Measurements from ENCODE around the gene CDKN2B. TPM values are rescaled to one million over a fixed set of nuclear protein-coding genes. Genes with fewer than 3 reads are reported as not detected.

The CDKN2B gene
- total and polyA plus RNA-seq, 2 experiments from 2014 or later, result 0.29 to 0.83 TPM

DNA sequence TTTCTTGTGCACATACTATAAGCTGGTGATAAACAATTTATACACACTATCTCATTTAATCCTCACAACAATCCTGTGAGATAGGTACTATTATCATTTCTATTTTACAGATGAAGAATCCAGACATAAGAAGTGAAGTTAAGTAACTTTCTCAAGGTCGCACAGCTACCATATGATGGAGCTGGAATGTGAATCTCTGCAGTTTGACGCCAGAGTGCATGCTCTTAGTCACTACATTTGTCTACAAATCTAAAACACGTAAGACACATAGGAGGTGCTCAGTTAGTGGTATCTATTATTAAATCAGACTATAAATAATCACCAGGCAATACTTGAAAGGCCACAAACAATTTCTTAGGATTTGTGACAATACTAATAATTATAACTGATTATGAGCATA lies 45.0 kb upstream of the CDKN2B start:
- Histone ChIP-seq H3F3A (replicated peaks; ENCODE audit: low read depth) (no peaks in the 10 kb centered on the region), H3K4me3 (no peak overlapping the region), H3K9me2 (ENCODE audit: insufficient read depth) (no peaks in the 10 kb centered on the region), H3K4me1 (ENCODE audit: insufficient read depth) (no peaks in the 10 kb centered on the region), H4K20me1 (replicated peaks; ENCODE audit: insufficient read depth) (no peaks in the 10 kb centered on the region), H3K79me2 (replicated peaks; ENCODE audit: insufficient read depth) (no peaks in the 10 kb centered on the region), H3K4me2 (no peak overlapping the region), H2AFZ (no peak overlapping the region), H3K27me3 (ENCODE audit: insufficient read depth) (no peaks in the 10 kb centered on the region), H3K27ac (ENCODE audit: low read depth) (no peak overlapping the region), H3K36me3 (ENCODE audit: insufficient read depth) (no peaks in the 10 kb centered on the region)
- H3K4me3 Mint-ChIP-seq, result no peak overlapping the region
- ATAC-seq (no peak), DNase-seq (ENCODE audit: low spot score) (no peak)
- TF ChIP-seq STAT1 (IDR thresholded peaks at IDR 0.05; ENCODE audit: unreplicated experiment) (no peak), ZNF114 (CRISPR knock-in tag; IDR thresholded peaks at IDR 0.05) (no peak), EZH2phosphoT487 (IDR thresholded peaks at IDR 0.05; ENCODE audit: unreplicated experiment) (no peak), REST (IDR thresholded peaks at IDR 0.05; ENCODE audit: unreplicated experiment) (no peak), POLR2AphosphoS5 (IDR thresholded peaks at IDR 0.05; ENCODE audit: low read depth) (no peak), JUNB (IDR thresholded peaks at IDR 0.05; ENCODE audit: unreplicated experiment) (no peak), CREB1 (CRISPR knock-in tag; IDR thresholded peaks at IDR 0.05; ENCODE audit: low read depth) (no peak), EZH2 (IDR thresholded peaks at IDR 0.05; ENCODE audit: low read depth, unreplicated experiment) (no peak), ZNF331 (CRISPR knock-in tag; IDR thresholded peaks at IDR 0.05; ENCODE audit: low read depth) (no peak), NANOG (IDR thresholded peaks at IDR 0.05; ENCODE audit: borderline replicate concordance) (no peak)
- TF ChIP-seq, protein P1, sequence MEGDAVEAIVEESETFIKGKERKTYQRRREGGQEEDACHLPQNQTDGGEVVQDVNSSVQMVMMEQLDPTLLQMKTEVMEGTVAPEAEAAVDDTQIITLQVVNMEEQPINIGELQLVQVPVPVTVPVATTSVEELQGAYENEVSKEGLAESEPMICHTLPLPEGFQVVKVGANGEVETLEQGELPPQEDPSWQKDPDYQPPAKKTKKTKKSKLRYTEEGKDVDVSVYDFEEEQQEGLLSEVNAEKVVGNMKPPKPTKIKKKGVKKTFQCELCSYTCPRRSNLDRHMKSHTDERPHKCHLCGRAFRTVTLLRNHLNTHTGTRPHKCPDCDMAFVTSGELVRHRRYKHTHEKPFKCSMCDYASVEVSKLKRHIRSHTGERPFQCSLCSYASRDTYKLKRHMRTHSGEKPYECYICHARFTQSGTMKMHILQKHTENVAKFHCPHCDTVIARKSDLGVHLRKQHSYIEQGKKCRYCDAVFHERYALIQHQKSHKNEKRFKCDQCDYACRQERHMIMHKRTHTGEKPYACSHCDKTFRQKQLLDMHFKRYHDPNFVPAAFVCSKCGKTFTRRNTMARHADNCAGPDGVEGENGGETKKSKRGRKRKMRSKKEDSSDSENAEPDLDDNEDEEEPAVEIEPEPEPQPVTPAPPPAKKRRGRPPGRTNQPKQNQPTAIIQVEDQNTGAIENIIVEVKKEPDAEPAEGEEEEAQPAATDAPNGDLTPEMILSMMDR (conservative IDR thresholded peaks at IDR 0.05; ENCODE audit: low read depth in 2 of 2), result no peak
- TF ChIP-seq, protein P2, sequence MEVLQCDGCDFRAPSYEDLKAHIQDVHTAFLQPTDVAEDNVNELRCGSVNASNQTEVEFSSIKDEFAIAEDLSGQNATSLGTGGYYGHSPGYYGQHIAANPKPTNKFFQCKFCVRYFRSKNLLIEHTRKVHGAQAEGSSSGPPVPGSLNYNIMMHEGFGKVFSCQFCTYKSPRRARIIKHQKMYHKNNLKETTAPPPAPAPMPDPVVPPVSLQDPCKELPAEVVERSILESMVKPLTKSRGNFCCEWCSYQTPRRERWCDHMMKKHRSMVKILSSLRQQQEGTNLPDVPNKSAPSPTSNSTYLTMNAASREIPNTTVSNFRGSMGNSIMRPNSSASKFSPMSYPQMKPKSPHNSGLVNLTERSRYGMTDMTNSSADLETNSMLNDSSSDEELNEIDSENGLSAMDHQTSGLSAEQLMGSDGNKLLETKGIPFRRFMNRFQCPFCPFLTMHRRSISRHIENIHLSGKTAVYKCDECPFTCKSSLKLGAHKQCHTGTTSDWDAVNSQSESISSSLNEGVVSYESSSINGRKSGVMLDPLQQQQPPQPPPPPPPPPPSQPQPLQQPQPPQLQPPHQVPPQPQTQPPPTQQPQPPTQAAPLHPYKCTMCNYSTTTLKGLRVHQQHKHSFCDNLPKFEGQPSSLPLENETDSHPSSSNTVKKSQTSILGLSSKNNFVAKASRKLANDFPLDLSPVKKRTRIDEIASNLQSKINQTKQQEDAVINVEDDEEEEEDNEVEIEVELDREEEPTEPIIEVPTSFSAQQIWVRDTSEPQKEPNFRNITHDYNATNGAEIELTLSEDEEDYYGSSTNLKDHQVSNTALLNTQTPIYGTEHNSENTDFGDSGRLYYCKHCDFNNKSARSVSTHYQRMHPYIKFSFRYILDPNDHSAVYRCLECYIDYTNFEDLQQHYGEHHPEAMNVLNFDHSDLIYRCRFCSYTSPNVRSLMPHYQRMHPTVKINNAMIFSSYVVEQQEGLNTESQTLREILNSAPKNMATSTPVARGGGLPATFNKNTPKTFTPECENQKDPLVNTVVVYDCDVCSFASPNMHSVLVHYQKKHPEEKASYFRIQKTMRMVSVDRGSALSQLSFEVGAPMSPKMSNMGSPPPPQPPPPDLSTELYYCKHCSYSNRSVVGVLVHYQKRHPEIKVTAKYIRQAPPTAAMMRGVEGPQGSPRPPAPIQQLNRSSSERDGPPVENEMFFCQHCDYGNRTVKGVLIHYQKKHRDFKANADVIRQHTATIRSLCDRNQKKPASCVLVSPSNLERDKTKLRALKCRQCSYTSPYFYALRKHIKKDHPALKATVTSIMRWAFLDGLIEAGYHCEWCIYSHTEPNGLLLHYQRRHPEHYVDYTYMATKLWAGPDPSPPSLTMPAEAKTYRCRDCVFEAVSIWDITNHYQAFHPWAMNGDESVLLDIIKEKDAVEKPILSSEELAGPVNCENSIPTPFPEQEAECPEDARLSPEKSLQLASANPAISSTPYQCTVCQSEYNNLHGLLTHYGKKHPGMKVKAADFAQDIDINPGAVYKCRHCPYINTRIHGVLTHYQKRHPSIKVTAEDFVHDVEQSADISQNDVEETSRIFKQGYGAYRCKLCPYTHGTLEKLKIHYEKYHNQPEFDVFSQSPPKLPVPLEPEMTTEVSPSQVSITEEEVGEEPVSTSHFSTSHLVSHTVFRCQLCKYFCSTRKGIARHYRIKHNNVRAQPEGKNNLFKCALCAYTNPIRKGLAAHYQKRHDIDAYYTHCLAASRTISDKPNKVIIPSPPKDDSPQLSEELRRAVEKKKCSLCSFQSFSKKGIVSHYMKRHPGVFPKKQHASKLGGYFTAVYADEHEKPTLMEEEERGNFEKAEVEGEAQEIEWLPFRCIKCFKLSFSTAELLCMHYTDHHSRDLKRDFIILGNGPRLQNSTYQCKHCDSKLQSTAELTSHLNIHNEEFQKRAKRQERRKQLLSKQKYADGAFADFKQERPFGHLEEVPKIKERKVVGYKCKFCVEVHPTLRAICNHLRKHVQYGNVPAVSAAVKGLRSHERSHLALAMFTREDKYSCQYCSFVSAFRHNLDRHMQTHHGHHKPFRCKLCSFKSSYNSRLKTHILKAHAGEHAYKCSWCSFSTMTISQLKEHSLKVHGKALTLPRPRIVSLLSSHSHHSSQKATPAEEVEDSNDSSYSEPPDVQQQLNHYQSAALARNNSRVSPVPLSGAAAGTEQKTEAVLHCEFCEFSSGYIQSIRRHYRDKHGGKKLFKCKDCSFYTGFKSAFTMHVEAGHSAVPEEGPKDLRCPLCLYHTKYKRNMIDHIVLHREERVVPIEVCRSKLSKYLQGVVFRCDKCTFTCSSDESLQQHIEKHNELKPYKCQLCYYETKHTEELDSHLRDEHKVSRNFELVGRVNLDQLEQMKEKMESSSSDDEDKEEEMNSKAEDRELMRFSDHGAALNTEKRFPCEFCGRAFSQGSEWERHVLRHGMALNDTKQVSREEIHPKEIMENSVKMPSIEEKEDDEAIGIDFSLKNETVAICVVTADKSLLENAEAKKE (CRISPR knock-in tag; IDR thresholded peaks at IDR 0.05), result no peak
- TF ChIP-seq, protein P3, sequence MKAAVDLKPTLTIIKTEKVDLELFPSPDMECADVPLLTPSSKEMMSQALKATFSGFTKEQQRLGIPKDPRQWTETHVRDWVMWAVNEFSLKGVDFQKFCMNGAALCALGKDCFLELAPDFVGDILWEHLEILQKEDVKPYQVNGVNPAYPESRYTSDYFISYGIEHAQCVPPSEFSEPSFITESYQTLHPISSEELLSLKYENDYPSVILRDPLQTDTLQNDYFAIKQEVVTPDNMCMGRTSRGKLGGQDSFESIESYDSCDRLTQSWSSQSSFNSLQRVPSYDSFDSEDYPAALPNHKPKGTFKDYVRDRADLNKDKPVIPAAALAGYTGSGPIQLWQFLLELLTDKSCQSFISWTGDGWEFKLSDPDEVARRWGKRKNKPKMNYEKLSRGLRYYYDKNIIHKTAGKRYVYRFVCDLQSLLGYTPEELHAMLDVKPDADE (IDR thresholded peaks at IDR 0.05), result no peak
- H3K9me3 Mint-ChIP-seq, result peaks cover 5% of the 10 kb centered on the region; the same call in 1 of the 3 replicates
- no peaks in the 10 kb centered on the region for H3K4me1 Mint-ChIP-seq
- H3K36me3 Mint-ChIP-seq (ENCODE audit: low read depth), result no peaks in the 10 kb centered on the region
- no peaks in the 10 kb centered on the region for H3K27me3 Mint-ChIP-seq (ENCODE audit: insufficient read depth, low read depth, poor library complexity)
- H3K27ac Mint-ChIP-seq, result no peak overlapping the region
